ENCODE results near the gene SPTLC1. TPM values are rescaled to one million over a fixed set of nuclear protein-coding genes. Genes with fewer than 3 reads are reported as not detected.

Gene SPTLC1
- total and polyA plus RNA-seq, 2 of the 13 experiments (the other 11 are each of a cell fraction or from before 2014, with no cell fraction given): 56.2 to 72.5 TPM

DNA sequence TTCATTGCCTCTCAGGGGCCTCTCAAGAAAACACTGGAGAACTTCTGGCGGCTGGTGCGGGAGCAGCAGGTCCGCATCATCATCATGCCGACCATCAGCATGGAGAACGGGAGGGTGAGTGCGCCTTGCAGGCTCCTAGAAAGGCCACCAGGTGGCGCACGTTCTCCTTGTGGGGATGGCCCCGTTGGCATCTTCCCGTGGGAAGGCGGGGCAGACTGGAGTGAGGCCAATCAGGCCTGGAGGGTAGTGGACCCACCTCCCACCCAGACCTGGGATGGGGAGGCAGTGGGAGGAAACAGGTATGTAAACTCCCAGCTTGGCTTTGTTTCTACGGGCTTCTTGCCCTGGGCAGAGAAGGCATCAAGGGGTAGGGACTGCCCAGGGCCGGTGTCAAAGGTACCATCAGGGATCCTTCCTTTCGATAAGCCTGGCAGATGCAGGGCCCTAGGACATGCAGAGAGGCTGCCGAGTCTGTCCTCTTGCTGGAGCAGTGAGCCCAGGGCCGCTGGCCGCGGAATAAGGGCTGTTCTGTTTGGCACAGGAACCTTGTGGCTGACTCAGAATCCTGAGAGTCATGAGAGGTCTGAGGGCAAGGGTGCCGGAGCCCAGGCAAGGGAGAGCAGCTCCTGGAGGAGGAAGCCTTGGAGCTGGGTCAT, 18.9 kb upstream of the SPTLC1 start:
- Histone ChIP-seq H3K27ac (ENCODE audit: extremely low read length, insufficient read depth, low read length) (no peak overlapping the region), H3K36me3 (replicated peaks in 1 of 2; ENCODE audit: control insufficient read depth in 1 of 2, insufficient read depth in 2 of 2, low read length in 2 of 2) (no peaks in the 10 kb centered on the region), H3K4me2 (ENCODE audit: low read depth, low read length) (peak overlapping the region; percentile 79), H3K9ac (ENCODE audit: insufficient read depth, low read depth, low read length) (no peak overlapping the region), H3K4me1 (ENCODE audit: insufficient read depth, low read length) (peaks cover 22% of the 10 kb centered on the region), H3K9me3 (ENCODE audit: low read length) (no peaks in the 10 kb centered on the region), H3K4me3 (replicated peaks in 1 of 3; ENCODE audit: insufficient read depth in 1 of 3, low read depth in 2 of 3, low read length in 3 of 3) (peak overlapping the region in 2 of 3 experiments; percentile 24 to 64; a peak in 5 of 6 replicates), H3K79me2 (ENCODE audit: insufficient read depth, low read length) (no peaks in the 10 kb centered on the region), H2AFZ (ENCODE audit: low read length) (peak overlapping the region; percentile 32), H4K20me1 (ENCODE audit: insufficient read depth, low read length) (no peaks in the 10 kb centered on the region), H3K27me3 (ENCODE audit: control insufficient read depth in 1 of 2, insufficient read depth in 2 of 2, low read length in 2 of 2) (peaks cover 1 to 3% of the 10 kb centered on the region in 2 experiments; a peak in 1 of 5 replicates)
- BruUV-seq (replicated peaks): no TSS peak
- ChIA-PET CTCF (ENCODE audit: low intra/inter-chr PET ratio, low total read pairs) (interaction anchor here (0.8 to 1.3 kb wide), 3 partner anchors 246 to 500 kb away, joined by 3 read pairs; no protein-coding TSS in a partner anchor), POLR2A (no interaction called here)
- in situ Hi-C loops (cut with HindIII; ENCODE audit: extremely low pct_ligation_motif_present, low pct_unique_long_range_greater_than_20kb): loop anchor here (10.0 to 25.0 kb wide), 2 partner anchors 303 to 501 kb away; no protein-coding TSS in a partner anchor
- intact Hi-C loops (cut with micrococcal nuclease; ENCODE audit: unreplicated experiment): loop anchor here (1.0 kb wide), 1 partner anchor 500 kb away; no protein-coding TSS in a partner anchor
- peak; percentile 60 for ATAC-seq
- 6% methylated on average over 17 of the region's 19 CpGs for WGBS (ENCODE audit: low lambda C conversion rate)
- FAIRE-seq: peak; percentile 95
- DNase-seq (ENCODE audit: low spot score): peak; percentile 75
- TF ChIP-seq GATA4 (IDR thresholded peaks at IDR 0.05; ENCODE audit: borderline replicate concordance, low read depth) (no peak), NBN (conservative IDR thresholded peaks at IDR 0.05) (no peak), GATAD1 (CRISPR knock-in tag; IDR thresholded peaks at IDR 0.05) (0 out of 2 replicates have a peak, but pooled peaks have one; percentile 35), MLX (CRISPR knock-in tag; IDR thresholded peaks at IDR 0.05) (0 out of 2 replicates have a peak, but pooled peaks have one; percentile 15), NFYB (CRISPR knock-in tag; IDR thresholded peaks at IDR 0.05) (peak; percentile 44), KDM2A (CRISPR knock-in tag; IDR thresholded peaks at IDR 0.05; ENCODE audit: borderline replicate concordance, low read depth) (peak; percentile 85), NFYC (CRISPR knock-in tag; IDR thresholded peaks at IDR 0.05) (peak; percentile 16; the same call in 1 of the 2 replicates), ZNF619 (CRISPR knock-in tag; IDR thresholded peaks at IDR 0.05) (0 out of 2 replicates have a peak, but pooled peaks have one; percentile 57), KAT8 (CRISPR knock-in tag; IDR thresholded peaks at IDR 0.05) (0 out of 2 replicates have a peak, but pooled peaks have one; percentile 29), KLF16 (CRISPR knock-in tag; IDR thresholded peaks at IDR 0.05) (0 out of 4 replicates have a peak, but pooled peaks of 1 of the 2 experiments have one; percentile 32), ZNF496 (CRISPR knock-in tag; IDR thresholded peaks at IDR 0.05; ENCODE audit: insufficient replicate concordance) (no peak), XRCC5 (optimal IDR thresholded peaks at IDR 0.05; ENCODE audit: low read length) (peak; percentile 43), ZNF780A (CRISPR knock-in tag; IDR thresholded peaks at IDR 0.05) (no peak), ZNF687 (CRISPR knock-in tag; IDR thresholded peaks at IDR 0.05) (peak; percentile 67), ZNF614 (CRISPR knock-in tag; IDR thresholded peaks at IDR 0.05; ENCODE audit: borderline replicate concordance) (peak; percentile 37; the same call in 1 of the 2 replicates), TBX2 (CRISPR knock-in tag; IDR thresholded peaks at IDR 0.05; ENCODE audit: borderline replicate concordance) (0 out of 2 replicates have a peak, but pooled peaks have one; percentile 33), AHR (CRISPR knock-in tag; IDR thresholded peaks at IDR 0.05) (no peak), AGO1 (IDR thresholded peaks at IDR 0.05; ENCODE audit: low read depth, low read length, poor library complexity, severe bottlenecking) (no peak)
- TF ChIP-seq, protein P1, sequence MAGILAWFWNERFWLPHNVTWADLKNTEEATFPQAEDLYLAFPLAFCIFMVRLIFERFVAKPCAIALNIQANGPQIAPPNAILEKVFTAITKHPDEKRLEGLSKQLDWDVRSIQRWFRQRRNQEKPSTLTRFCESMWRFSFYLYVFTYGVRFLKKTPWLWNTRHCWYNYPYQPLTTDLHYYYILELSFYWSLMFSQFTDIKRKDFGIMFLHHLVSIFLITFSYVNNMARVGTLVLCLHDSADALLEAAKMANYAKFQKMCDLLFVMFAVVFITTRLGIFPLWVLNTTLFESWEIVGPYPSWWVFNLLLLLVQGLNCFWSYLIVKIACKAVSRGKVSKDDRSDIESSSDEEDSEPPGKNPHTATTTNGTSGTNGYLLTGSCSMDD (CRISPR knock-in tag; IDR thresholded peaks at IDR 0.05): no peak
